Transverse colon (tissue), 3 donors: ENCODE data around the gene RASSF4.

Source experiments
- EP300 ChIP-seq: sonication (generic); formaldehyde crosslinking; IDR thresholded peaks from one replicate; pipeline ENCODE4 v1.6.1; 2017; ENCODE audit warnings: antibody characterized with exemption, low read depth
- POLR2A ChIP-seq: fragments of 450-650 bp; IDR thresholded peaks from one replicate; pipeline ENCODE4 v1.6.1; 2016; ENCODE audit warnings: antibody characterized with exemption, mild to moderate bottlenecking, moderate library complexity
- TF ChIP-seq, protein P1 (sequence below), 5 experiments: fragments of 200-600 bp in 3 of 5; fragments of 450-650 bp in 2 of 5; sonication (generic) in 3 of 5; IDR thresholded peaks; 1 replicate in 2 of 5; 2 replicates in 3 of 5; pipeline ENCODE4 v1.5.1; 2016 to 2017; ENCODE audit warnings: antibody characterized with exemption in 5 of 5, inconsistent platforms in 3 of 5, mild to moderate bottlenecking in 2 of 5, moderate library complexity in 1 of 5

- TF ChIP-seq, protein P1, sequence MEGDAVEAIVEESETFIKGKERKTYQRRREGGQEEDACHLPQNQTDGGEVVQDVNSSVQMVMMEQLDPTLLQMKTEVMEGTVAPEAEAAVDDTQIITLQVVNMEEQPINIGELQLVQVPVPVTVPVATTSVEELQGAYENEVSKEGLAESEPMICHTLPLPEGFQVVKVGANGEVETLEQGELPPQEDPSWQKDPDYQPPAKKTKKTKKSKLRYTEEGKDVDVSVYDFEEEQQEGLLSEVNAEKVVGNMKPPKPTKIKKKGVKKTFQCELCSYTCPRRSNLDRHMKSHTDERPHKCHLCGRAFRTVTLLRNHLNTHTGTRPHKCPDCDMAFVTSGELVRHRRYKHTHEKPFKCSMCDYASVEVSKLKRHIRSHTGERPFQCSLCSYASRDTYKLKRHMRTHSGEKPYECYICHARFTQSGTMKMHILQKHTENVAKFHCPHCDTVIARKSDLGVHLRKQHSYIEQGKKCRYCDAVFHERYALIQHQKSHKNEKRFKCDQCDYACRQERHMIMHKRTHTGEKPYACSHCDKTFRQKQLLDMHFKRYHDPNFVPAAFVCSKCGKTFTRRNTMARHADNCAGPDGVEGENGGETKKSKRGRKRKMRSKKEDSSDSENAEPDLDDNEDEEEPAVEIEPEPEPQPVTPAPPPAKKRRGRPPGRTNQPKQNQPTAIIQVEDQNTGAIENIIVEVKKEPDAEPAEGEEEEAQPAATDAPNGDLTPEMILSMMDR (IDR thresholded peaks at IDR 0.05): no peak
- TF ChIP-seq EP300 (no peak), POLR2A (no peak)
These were observed 12.0 kb upstream of the RASSF4 start for GRCh38 chr10:44947371-44948152.
